Astrocyte of the spinal cord (primary cell): ENCODE results near the gene GGACT.

Source experiments
- DNase-seq: peaks from one replicate; pipeline ENCODE4 v3.0.0; 2011; ENCODE audit warnings: low read depth, low spot score
- H3K4me3 ChIP-seq: 2 replicates; pipeline ENCODE4 v1.5.1; 2011; ENCODE audit warnings: low read depth, mild to moderate bottlenecking, low read length, moderate library complexity
- CTCF ChIP-seq: IDR thresholded peaks from 2 replicates; pipeline ENCODE4 v1.5.1; 2012; ENCODE audit warnings: low read depth, mild to moderate bottlenecking, low read length, inconsistent platforms
- in situ Hi-C: cut with HindIII; loops from 2 replicates; pipeline ENCODE4 v1.10.0; 2017; ENCODE audit warnings: low sequenced_read_pairs

Gene GGACT

GRCh38 chr13:100573121-100573520 lies 15.5 kb downstream of the GGACT start:
- in situ Hi-C loops: no loop called here

GRCh38 chr13:100566543-100566942 lies 22.0 kb downstream of the GGACT start:
- TF ChIP-seq CTCF: no peak
- DNase-seq: no peak
- no peak overlapping the region for H3K4me3 ChIP-seq
- in situ Hi-C loops: no loop called here

More at GRCh38 chr13:100573121-100573520, 15.5 kb downstream of the GGACT start:
- peak; percentile 72 for TF ChIP-seq CTCF
- DNase-seq: peak; percentile 78
- H3K4me3 ChIP-seq: no peak overlapping the region

GRCh38 chr13:100565286-100565685 lies 23.3 kb downstream of the GGACT start:
- H3K4me3 ChIP-seq: no peak overlapping the region
- DNase-seq: no peak
- in situ Hi-C loops: no loop called here
- no peak for TF ChIP-seq CTCF

- no peak overlapping the region for H3K4me3 ChIP-seq
- TF ChIP-seq CTCF: no peak
- no peak for DNase-seq
- in situ Hi-C loops: no loop called here
Observed at GRCh38 chr13:100564444-100565223, 24.0 kb downstream of the GGACT start.

- no peak for DNase-seq
- no peak for TF ChIP-seq CTCF
- no peak overlapping the region for H3K4me3 ChIP-seq
- in situ Hi-C loops: no loop called here
Observed at GRCh38 chr13:100563779-100564178, 24.8 kb downstream of the GGACT start.

GRCh38 chr13:100561599-100562204 lies 26.9 kb downstream of the GGACT start:
- H3K4me3 ChIP-seq: no peak overlapping the region
- DNase-seq: no peak
- in situ Hi-C loops: no loop called here
- TF ChIP-seq CTCF: no peak
